Mesenchymal stem cell (in vitro differentiated cells and primary cell): ENCODE measurements around the gene OR52N2.

Experiments
- DNase-seq: peaks from one replicate; pipeline ENCODE4 v3.0.0-alpha.2; 2013
- H2AFZ ChIP-seq: one replicate; pipeline ENCODE4 v1.6.1; 2013; ENCODE audit warnings: low read depth, mild to moderate bottlenecking, control low read depth, inconsistent platforms, low read length, moderate library complexity
- H2AK5ac ChIP-seq: 2 replicates; pipeline ENCODE4 v1.6.1; 2013; ENCODE audit warnings: low read length, moderate library complexity, mild to moderate bottlenecking, inconsistent platforms; ENCODE audit not compliant: severe bottlenecking
- H2BK120ac ChIP-seq: one replicate; pipeline ENCODE4 v1.6.1; 2013; ENCODE audit warnings: low read depth, mild to moderate bottlenecking, inconsistent platforms, low read length, moderate library complexity
- H2BK12ac ChIP-seq, 2 experiments: one replicate each; pipeline ENCODE4 v1.6.1; 2013; ENCODE audit warnings: inconsistent platforms in 2 of 2, low read length in 2 of 2, mild to moderate bottlenecking in 2 of 2, moderate library complexity in 2 of 2, control low read depth in 1 of 2
- H2BK15ac ChIP-seq: one replicate; pipeline ENCODE4 v1.6.1; 2013; ENCODE audit warnings: mild to moderate bottlenecking, low read depth, inconsistent platforms; ENCODE audit not compliant: poor library complexity, severe bottlenecking
- H2BK5ac ChIP-seq: 2 replicates; pipeline ENCODE4 v1.6.1; 2013; ENCODE audit warnings: low read depth, mild to moderate bottlenecking, low read length, control low read depth, inconsistent platforms; ENCODE audit not compliant: poor library complexity, severe bottlenecking
- H3K14ac ChIP-seq, 2 experiments: one replicate each; pipeline ENCODE4 v1.6.1; 2013; ENCODE audit warnings: inconsistent platforms in 2 of 2, low read length in 2 of 2, control low read depth in 1 of 2, mild to moderate bottlenecking in 1 of 2, moderate library complexity in 1 of 2
- H3K18ac ChIP-seq, 2 experiments: one replicate each; pipeline ENCODE4 v1.6.1; 2013; ENCODE audit warnings: inconsistent platforms in 2 of 2, low read length in 2 of 2, control low read depth in 1 of 2, low read depth in 1 of 2, mild to moderate bottlenecking in 1 of 2
- H3K23ac ChIP-seq, 2 experiments: one replicate each; pipeline ENCODE4 v1.6.1; 2013; ENCODE audit warnings: inconsistent platforms in 2 of 2, low read length in 2 of 2, mild to moderate bottlenecking in 2 of 2, moderate library complexity in 2 of 2, control low read depth in 1 of 2
- H3K27ac ChIP-seq: 2 replicates; pipeline ENCODE4 v1.5.1; 2013; ENCODE audit warnings: mild to moderate bottlenecking, moderate library complexity, low read length, control low read depth, inconsistent platforms; ENCODE audit not compliant: poor library complexity, severe bottlenecking
- H3K27me3 ChIP-seq, 2 experiments: 2 replicates each; pipeline versions ENCODE4 v1.6.1 to v1.7.0; 2013; ENCODE audit warnings: low read length in 2 of 2, mild to moderate bottlenecking in 2 of 2, moderate library complexity in 2 of 2, control low read depth in 1 of 2, inconsistent platforms in 1 of 2; ENCODE audit not compliant: control insufficient read depth in 1 of 2, insufficient read depth in 1 of 2
- H3K36me3 ChIP-seq, 2 experiments: 2 replicates each; pipeline versions ENCODE4 v1.6.1 to v1.7.0; 2013; ENCODE audit warnings: low read length in 2 of 2, control low read depth in 1 of 2, inconsistent platforms in 1 of 2, low read depth in 1 of 2, mild to moderate bottlenecking in 1 of 2; ENCODE audit not compliant: insufficient read depth in 2 of 2, control insufficient read depth in 1 of 2
- H3K4ac ChIP-seq, 2 experiments: one replicate each; pipeline ENCODE4 v1.6.1; 2013; ENCODE audit warnings: inconsistent platforms in 2 of 2, low read length in 2 of 2, mild to moderate bottlenecking in 2 of 2, moderate library complexity in 2 of 2, control low read depth in 1 of 2, low read depth in 1 of 2
- H3K4me1 ChIP-seq: 2 replicates; pipeline ENCODE4 v1.6.1; 2013; ENCODE audit warnings: low read depth, low read length, control low read depth; ENCODE audit not compliant: control insufficient read depth, insufficient read depth
- H3K4me2 ChIP-seq: 2 replicates; pipeline ENCODE4 v1.6.1; 2013; ENCODE audit warnings: low read length, mild to moderate bottlenecking, inconsistent platforms; ENCODE audit not compliant: poor library complexity, severe bottlenecking
- H3K4me3 ChIP-seq, 2 experiments: 2 replicates each; pipeline versions ENCODE4 v1.5.1 to v1.7.0; 2013; ENCODE audit warnings: low read length in 2 of 2, mild to moderate bottlenecking in 2 of 2, control low read depth in 1 of 2, low read depth in 1 of 2; ENCODE audit not compliant: insufficient read depth in 1 of 2
- H3K79me1 ChIP-seq: replicated peaks from 2 replicates; pipeline ENCODE4 v1.6.1; 2013; ENCODE audit warnings: mild to moderate bottlenecking, control low read depth, low read length, inconsistent platforms; ENCODE audit not compliant: poor library complexity, severe bottlenecking
- H3K9ac ChIP-seq: 2 replicates; pipeline ENCODE4 v1.7.0; 2013; ENCODE audit warnings: mild to moderate bottlenecking, low read length, moderate library complexity
- H3K9me3 ChIP-seq: 2 replicates; pipeline ENCODE4 v1.7.0; 2013; ENCODE audit warnings: mild to moderate bottlenecking, low read length; ENCODE audit not compliant: control insufficient read depth
- H4K8ac ChIP-seq: one replicate; pipeline ENCODE4 v1.6.1; 2013; ENCODE audit warnings: inconsistent platforms, mild to moderate bottlenecking, low read length, moderate library complexity
- H4K91ac ChIP-seq: one replicate; pipeline ENCODE4 v1.6.1; 2013; ENCODE audit warnings: mild to moderate bottlenecking, low read length, inconsistent platforms
- WGBS: methylation state at CpG from one replicate; pipeline ENCODE4 v1.1.7; 2013; ENCODE audit warnings: mixed read lengths; 5-methylcytosine and 5-hydroxymethylcytosine counted together

Gene OR52N2

DNA sequence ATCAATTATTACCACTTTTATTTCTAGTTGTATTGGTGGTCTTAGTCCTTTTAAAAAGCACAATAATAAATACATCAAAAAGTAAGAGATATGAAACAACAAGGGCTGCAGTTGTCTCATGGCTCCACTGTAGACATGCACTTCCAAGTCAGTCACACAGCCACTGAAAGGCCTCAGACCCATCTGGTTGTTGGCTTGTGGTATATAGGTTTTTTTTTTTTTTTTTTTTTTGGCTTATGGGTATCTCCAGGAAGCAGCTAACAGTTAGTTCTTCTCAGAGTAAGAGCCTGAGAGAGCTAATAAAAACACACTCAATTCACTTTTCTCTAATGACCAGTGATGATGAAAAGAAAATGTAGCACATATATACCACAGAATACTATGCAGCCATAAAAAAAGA lies 39.0 kb downstream of the OR52N2 start:
- Histone ChIP-seq H3K23ac (no peak overlapping the region), H3K14ac (no peak overlapping the region), H2BK120ac (no peak overlapping the region), H3K27me3 (no peaks in the 10 kb centered on the region), H3K9me3 (peaks cover 5% of the 10 kb centered on the region), H3K18ac (no peak overlapping the region), H4K8ac (no peak overlapping the region), H2BK15ac (no peak overlapping the region), H3K79me1 (no peaks in the 10 kb centered on the region), H2BK5ac (no peak overlapping the region), H2AK5ac (no peak overlapping the region), H4K91ac (no peak overlapping the region), H3K4me3 (no peak overlapping the region), H2BK12ac (no peak overlapping the region), H3K4me2 (no peak overlapping the region), H2AFZ (no peak overlapping the region), H3K4me1 (no peaks in the 10 kb centered on the region), H3K4ac (no peak overlapping the region), H3K36me3 (no peaks in the 10 kb centered on the region), H3K9ac (no peak overlapping the region), H3K27ac (no peak overlapping the region)
- no peak for DNase-seq

DNA sequence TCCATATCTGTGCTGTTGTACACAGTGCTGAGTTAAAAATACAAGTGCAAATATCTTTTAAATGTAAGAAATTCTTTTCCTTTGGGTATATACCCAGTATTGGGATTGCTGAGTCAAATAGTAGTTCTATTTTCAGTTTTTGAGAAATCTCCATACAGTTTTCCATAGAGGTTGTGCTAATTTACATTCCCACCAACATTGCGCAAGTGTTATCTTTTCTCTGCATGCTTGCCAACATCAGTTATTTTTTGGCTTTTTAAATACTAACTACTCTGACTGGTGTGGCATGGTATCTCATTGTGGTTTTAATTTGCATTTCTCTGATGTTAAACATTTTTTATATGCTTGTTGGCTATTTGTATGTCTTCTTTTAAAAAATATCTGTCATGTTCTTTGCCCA lies 42.3 kb downstream of the OR52N2 start:
- Histone ChIP-seq H3K79me1 (no peaks in the 10 kb centered on the region), H4K91ac (no peak overlapping the region), H3K14ac (no peak overlapping the region), H2AK5ac (no peak overlapping the region), H3K27me3 (no peaks in the 10 kb centered on the region), H2BK12ac (no peak overlapping the region), H3K23ac (no peak overlapping the region), H3K4me2 (no peak overlapping the region), H2BK15ac (no peak overlapping the region), H3K4ac (no peak overlapping the region), H2AFZ (no peak overlapping the region), H4K8ac (no peak overlapping the region), H3K9me3 (peaks cover 8% of the 10 kb centered on the region), H2BK120ac (no peak overlapping the region), H3K27ac (no peak overlapping the region), H3K36me3 (no peaks in the 10 kb centered on the region), H3K9ac (no peak overlapping the region), H3K4me3 (no peak overlapping the region), H2BK5ac (no peak overlapping the region), H3K18ac (no peak overlapping the region), H3K4me1 (no peaks in the 10 kb centered on the region)
- no CpG with 5 or more reads among the region's 1 CpG for WGBS
- no peak for DNase-seq

DNA sequence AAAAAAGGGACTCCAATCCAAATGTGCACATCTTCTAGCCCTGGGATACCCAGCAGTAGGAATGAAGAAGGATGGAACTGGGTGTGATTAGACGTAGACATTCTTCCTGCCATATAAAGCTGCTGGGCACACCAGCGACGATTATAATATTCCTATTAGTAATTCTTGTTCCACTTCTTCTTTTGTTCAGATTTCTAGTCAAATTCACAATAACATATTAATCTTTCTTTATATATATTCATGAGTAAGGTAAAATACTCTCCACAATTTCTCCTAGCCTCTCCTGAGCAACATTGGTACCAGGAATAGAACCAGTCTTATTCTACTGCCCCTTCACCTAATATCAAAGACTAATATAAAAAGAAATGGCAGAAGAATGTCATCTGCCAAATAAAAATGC lies 48.9 kb downstream of the OR52N2 start, which contains the start of gene OR52E8:
TSS of gene OR52E8 (minus strand) at position 101 of the 400 bp plus-strand sequence. CDS start at position 101, 0 bp downstream.
- WGBS = no CpG with 5 or more reads among the region's 3 CpGs
- H3K4me2 ChIP-seq = no peak within 1 kb of the TSS
- H2AFZ ChIP-seq = no peak within 1 kb of the TSS
- H3K9ac ChIP-seq = no peak within 1 kb of the TSS
- no peaks in the 10 kb centered on the region for H3K79me1 ChIP-seq
- H3K27me3 ChIP-seq = no peaks in the 10 kb centered on the region
- H2BK120ac ChIP-seq = no peak within 1 kb of the TSS
- H2BK12ac ChIP-seq = no peak within 1 kb of the TSS
- no peaks in the 10 kb centered on the region for H3K4me1 ChIP-seq
- H3K36me3 ChIP-seq = no peaks in the 10 kb centered on the region
- H3K18ac ChIP-seq = no peak within 1 kb of the TSS
- H2AK5ac ChIP-seq = no peak within 1 kb of the TSS
- H4K91ac ChIP-seq = no peak within 1 kb of the TSS
- H3K27ac ChIP-seq = no peak within 1 kb of the TSS
- no peak within 1 kb of the TSS for H3K23ac ChIP-seq
- H4K8ac ChIP-seq = no peak within 1 kb of the TSS
- no peak within 1 kb of the TSS for H3K14ac ChIP-seq
- no peak within 1 kb of the TSS for H2BK5ac ChIP-seq
- H3K4ac ChIP-seq = no peak within 1 kb of the TSS
- H2BK15ac ChIP-seq = no peak within 1 kb of the TSS
- no peak for DNase-seq
- H3K4me3 ChIP-seq = no peak within 1 kb of the TSS
- H3K9me3 ChIP-seq = peaks cover 5% of the 10 kb centered on the region

DNA sequence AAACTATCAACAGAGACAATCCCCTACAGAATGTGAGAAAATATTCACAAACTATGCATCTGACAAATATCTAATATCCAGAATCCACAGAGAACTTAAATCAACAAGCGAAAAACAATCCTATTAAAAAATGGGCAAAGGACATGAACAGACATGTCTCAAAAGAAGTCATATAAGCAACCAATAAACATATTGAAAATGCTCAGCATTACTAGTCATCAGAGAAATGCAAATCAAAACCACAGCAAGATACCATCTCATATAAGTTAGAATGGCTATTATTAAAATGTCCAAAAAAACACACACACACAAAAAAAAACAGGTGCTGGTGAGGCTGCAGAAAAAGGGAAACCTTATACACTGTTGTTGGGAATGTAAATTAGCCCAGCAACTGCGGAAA lies 57.1 kb downstream of the OR52N2 start:
- H3K4me3 ChIP-seq = no peak overlapping the region
- H3K4ac ChIP-seq = no peak overlapping the region
- no peak overlapping the region for H3K4me2 ChIP-seq
- H3K79me1 ChIP-seq = no peaks in the 10 kb centered on the region
- no peak overlapping the region for H3K18ac ChIP-seq
- no peak overlapping the region for H3K23ac ChIP-seq
- no peaks in the 10 kb centered on the region for H3K36me3 ChIP-seq
- H4K8ac ChIP-seq = no peak overlapping the region
- no peak overlapping the region for H3K9ac ChIP-seq
- no peak overlapping the region for H2AFZ ChIP-seq
- H2BK120ac ChIP-seq = no peak overlapping the region
- no peak overlapping the region for H2AK5ac ChIP-seq
- 73% methylated on average over 2 of the region's 2 CpGs for WGBS
- H3K27me3 ChIP-seq = no peaks in the 10 kb centered on the region
- no peak for DNase-seq
- H2BK12ac ChIP-seq = no peak overlapping the region
- no peak overlapping the region for H3K27ac ChIP-seq
- H3K4me1 ChIP-seq = no peaks in the 10 kb centered on the region
- H4K91ac ChIP-seq = no peak overlapping the region
- no peaks in the 10 kb centered on the region for H3K9me3 ChIP-seq
- no peak overlapping the region for H2BK15ac ChIP-seq
- no peak overlapping the region for H2BK5ac ChIP-seq
- no peak overlapping the region for H3K14ac ChIP-seq
